HepG2 (cell line): ENCODE measurements around the gene CFAP99.

Experiments used
- ASH2L ChIP-seq: fragments of 300-600, 200-600 bp; sonication (generic); IDR thresholded peaks from 2 replicates; pipeline ENCODE4 v1.7.0; 2017; ENCODE audit warnings: low read depth, mild to moderate bottlenecking, moderate library complexity, mixed read lengths, low read length; ENCODE audit not compliant: insufficient read length
- FOXJ3 ChIP-seq: sonication (generic); formaldehyde crosslinking; IDR thresholded peaks from 2 replicates; pipeline ENCODE4 v1.4.0; 2020; ENCODE audit warnings: missing genetic modification reagents, mild to moderate bottlenecking, borderline replicate concordance
- HNRNPL ChIP-seq: fragments of 200-400 bp; formaldehyde crosslinking; IDR thresholded peaks from 2 replicates; pipeline ENCODE4 v1.6.1; 2017; ENCODE audit warnings: mild to moderate bottlenecking, low read depth, low read length
- JUND ChIP-seq: sonication (generic); formaldehyde crosslinking; IDR thresholded peaks from 2 replicates; pipeline ENCODE4 v1.8.0; 2022; ENCODE audit warnings: mild to moderate bottlenecking, missing genetic modification reagents
- KDM2A ChIP-seq: sonication (generic); formaldehyde crosslinking; IDR thresholded peaks from 2 replicates; pipeline ENCODE4 v1.4.0; 2020; ENCODE audit warnings: low read depth, missing genetic modification reagents, borderline replicate concordance
- POLR2AphosphoS2 ChIP-seq: IDR thresholded peaks from 2 replicates; pipeline ENCODE4 v1.6.1; 2011; ENCODE audit warnings: low read depth, low read length, improper control_type of control experiment
- SP2 ChIP-seq: sonication (generic); formaldehyde crosslinking; IDR thresholded peaks from 2 replicates; pipeline ENCODE4 v1.5.1; 2020; ENCODE audit warnings: mild to moderate bottlenecking, missing genetic modification reagents
- TCF7L2 ChIP-seq: IDR thresholded peaks from 2 replicates; pipeline ENCODE4 v1.6.1; 2011; ENCODE audit warnings: mild to moderate bottlenecking, low read depth, low read length, moderate library complexity
- ZNF333 ChIP-seq: sonication (generic); formaldehyde crosslinking; IDR thresholded peaks from 2 replicates; pipeline ENCODE4 v1.4.0; 2020; ENCODE audit warnings: mild to moderate bottlenecking, missing genetic modification reagents, borderline replicate concordance
- ZNF432 ChIP-seq: sonication (generic); formaldehyde crosslinking; IDR thresholded peaks from 2 replicates; pipeline ENCODE4 v1.5.0; 2020; ENCODE audit warnings: missing genetic modification reagents, mild to moderate bottlenecking, borderline replicate concordance
- ZNF670 ChIP-seq: sonication (generic); formaldehyde crosslinking; IDR thresholded peaks from 2 replicates; pipeline ENCODE4 v1.8.0; 2022; ENCODE audit warnings: mild to moderate bottlenecking, missing genetic modification reagents, borderline replicate concordance
- TF ChIP-seq, protein P1 (sequence below): sonication (generic); formaldehyde crosslinking; IDR thresholded peaks from 2 replicates; pipeline ENCODE4 v1.4.0; 2020; ENCODE audit warnings: missing genetic modification reagents
- TF ChIP-seq, protein P2 (sequence below): IDR thresholded peaks from 2 replicates; pipeline ENCODE4 v1.6.1; 2016

DNA sequence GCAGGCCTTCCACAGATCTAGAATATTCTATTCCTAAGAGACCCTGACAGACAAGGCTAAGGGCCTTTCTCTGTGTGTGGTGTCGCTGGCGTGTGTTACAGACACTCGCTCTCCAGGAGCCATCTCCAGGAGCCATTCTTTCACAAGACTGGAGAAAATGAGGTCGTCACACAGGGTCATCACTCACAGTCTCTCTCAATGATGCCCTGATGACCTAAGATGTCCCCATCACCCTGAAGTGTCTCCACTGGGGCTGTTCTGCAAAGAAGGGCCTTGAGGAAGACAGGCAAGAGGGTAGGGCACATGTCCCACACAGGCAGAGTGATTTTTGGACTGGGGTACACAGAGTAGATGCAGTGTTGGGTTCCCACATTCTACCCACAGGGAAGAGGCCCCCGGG lies 35.0 kb upstream of the CFAP99 start:
- TF ChIP-seq SP2 (CRISPR knock-in tag): no peak
- TF ChIP-seq FOXJ3 (CRISPR knock-in tag): no peak
- TF ChIP-seq HNRNPL: no peak
- TF ChIP-seq, protein P1, sequence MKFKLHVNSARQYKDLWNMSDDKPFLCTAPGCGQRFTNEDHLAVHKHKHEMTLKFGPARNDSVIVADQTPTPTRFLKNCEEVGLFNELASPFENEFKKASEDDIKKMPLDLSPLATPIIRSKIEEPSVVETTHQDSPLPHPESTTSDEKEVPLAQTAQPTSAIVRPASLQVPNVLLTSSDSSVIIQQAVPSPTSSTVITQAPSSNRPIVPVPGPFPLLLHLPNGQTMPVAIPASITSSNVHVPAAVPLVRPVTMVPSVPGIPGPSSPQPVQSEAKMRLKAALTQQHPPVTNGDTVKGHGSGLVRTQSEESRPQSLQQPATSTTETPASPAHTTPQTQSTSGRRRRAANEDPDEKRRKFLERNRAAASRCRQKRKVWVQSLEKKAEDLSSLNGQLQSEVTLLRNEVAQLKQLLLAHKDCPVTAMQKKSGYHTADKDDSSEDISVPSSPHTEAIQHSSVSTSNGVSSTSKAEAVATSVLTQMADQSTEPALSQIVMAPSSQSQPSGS (CRISPR knock-in tag): no peak
- no peak for TF ChIP-seq POLR2AphosphoS2
- no peak for TF ChIP-seq JUND
- TF ChIP-seq ZNF670 (CRISPR knock-in tag): no peak
- TF ChIP-seq, protein P2, sequence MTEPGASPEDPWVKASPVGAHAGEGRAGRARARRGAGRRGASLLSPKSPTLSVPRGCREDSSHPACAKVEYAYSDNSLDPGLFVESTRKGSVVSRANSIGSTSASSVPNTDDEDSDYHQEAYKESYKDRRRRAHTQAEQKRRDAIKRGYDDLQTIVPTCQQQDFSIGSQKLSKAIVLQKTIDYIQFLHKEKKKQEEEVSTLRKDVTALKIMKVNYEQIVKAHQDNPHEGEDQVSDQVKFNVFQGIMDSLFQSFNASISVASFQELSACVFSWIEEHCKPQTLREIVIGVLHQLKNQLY: no peak
- TF ChIP-seq TCF7L2: no peak
- TF ChIP-seq ZNF432 (CRISPR knock-in tag): no peak
- no peak for TF ChIP-seq ASH2L
- no peak for TF ChIP-seq KDM2A
- TF ChIP-seq ZNF333 (CRISPR knock-in tag): no peak
